Testis (tissue), 2 donors: ENCODE data around the gene KCNJ4.

ENCODE experiments used
- CTCF ChIP-seq, 3 experiments: fragments of 450-650 bp in 2 of 3; fragments of 200-600 bp in 1 of 3; sonication (generic) in 1 of 3; IDR thresholded peaks; one replicate each; pipeline ENCODE4 v1.5.1; 2016 to 2019; ENCODE audit warnings: antibody characterized with exemption in 3 of 3, mild to moderate bottlenecking in 2 of 3, moderate library complexity in 1 of 3
- POLR2A ChIP-seq: fragments of 450-650 bp; IDR thresholded peaks from one replicate; pipeline ENCODE4 v1.6.1; 2017; ENCODE audit warnings: antibody characterized with exemption, mild to moderate bottlenecking, moderate library complexity

GRCh38 chr22:38450234-38450797 lies 4.7 kb downstream of the KCNJ4 start:
- no peak for TF ChIP-seq CTCF (IDR thresholded peaks at IDR 0.05)
- TF ChIP-seq POLR2A = no peak
